Stimulated activated CD8-positive, alpha-beta memory T cell treated with anti-CD3 and anti-CD28 coated beads, Interleukin-15, amount 100 ng/mL, for 4 hours (primary cell): ENCODE results near the gene TLK1.
"Not testable (repeated sequence)": the region's sequence is repeated elsewhere in the genome, so short reads cannot be mapped to it uniquely, and the experiment has no call there.

Experiments used
- DNase-seq, 2 donors: peaks; one replicate each; pipeline ENCODE4 v3.0.0-alpha.2; 2020; ENCODE audit warnings: low read depth in 2 of 2

The TLK1 gene

GRCh38 chr2:171169839-171170238 lies 9.1 kb upstream of the TLK1 start:
- no peak for DNase-seq

- no peak for DNase-seq
Measured at GRCh38 chr2:171169333-171169732, 8.6 kb upstream of the TLK1 start.

GRCh38 chr2:171167352-171167997 lies 6.8 kb upstream of the TLK1 start:
- no peak for DNase-seq

- DNase-seq = no peak
Measured at GRCh38 chr2:171166328-171166983, 5.8 kb upstream of the TLK1 start.

- no peak for DNase-seq
Measured at GRCh38 chr2:171165967-171166327, 5.3 kb upstream of the TLK1 start.

GRCh38 chr2:171163261-171163660 lies 2.6 kb upstream of the TLK1 start:
- DNase-seq = no peak

GRCh38 chr2:171162522-171163197 lies 2.0 kb upstream of the TLK1 start:
- not testable (repeated sequence) for DNase-seq

- peak in 1 of 2 donors; percentile 25 for DNase-seq
Measured at GRCh38 chr2:171160956-171161740, 455 bp upstream of the TLK1 start.

GRCh38 chr2:171159372-171160118 lies 1.1 kb downstream of the TLK1 start:
- peak; percentile 11 to 23 for DNase-seq

- DNase-seq = no peak
Measured at GRCh38 chr2:171158790-171159371, 1.8 kb downstream of the TLK1 start.

- no peak for DNase-seq
Measured at GRCh38 chr2:171158036-171158789, 2.5 kb downstream of the TLK1 start.

- no peak for DNase-seq
Measured at GRCh38 chr2:171157109-171157500, 3.6 kb downstream of the TLK1 start.

GRCh38 chr2:171154348-171154747 lies 6.3 kb downstream of the TLK1 start:
- no peak for DNase-seq

GRCh38 chr2:171150694-171151285 lies 9.9 kb downstream of the TLK1 start:
- DNase-seq = no peak

- DNase-seq = no peak
Measured at GRCh38 chr2:171149986-171150693, 10.6 kb downstream of the TLK1 start.

- DNase-seq = no peak
Measured at GRCh38 chr2:171149171-171149938, 11.3 kb downstream of the TLK1 start.

- no peak for DNase-seq
Measured at GRCh38 chr2:171147081-171147480, 13.6 kb downstream of the TLK1 start.

GRCh38 chr2:171146633-171147032 lies 14.1 kb downstream of the TLK1 start:
- DNase-seq = no peak

GRCh38 chr2:171146071-171146470 lies 14.6 kb downstream of the TLK1 start:
- DNase-seq = no peak
